Measurements from ENCODE around the gene VEGFC. TPM values are rescaled to one million over a fixed set of nuclear protein-coding genes. Genes with fewer than 3 reads are reported as not detected.
A peak's percentile ranks its signal among the peaks of the same experiment; 100 is the strongest.

The VEGFC gene
- total RNA-seq, 1 donor from 2014 or later, result 14.2 TPM

DNA sequence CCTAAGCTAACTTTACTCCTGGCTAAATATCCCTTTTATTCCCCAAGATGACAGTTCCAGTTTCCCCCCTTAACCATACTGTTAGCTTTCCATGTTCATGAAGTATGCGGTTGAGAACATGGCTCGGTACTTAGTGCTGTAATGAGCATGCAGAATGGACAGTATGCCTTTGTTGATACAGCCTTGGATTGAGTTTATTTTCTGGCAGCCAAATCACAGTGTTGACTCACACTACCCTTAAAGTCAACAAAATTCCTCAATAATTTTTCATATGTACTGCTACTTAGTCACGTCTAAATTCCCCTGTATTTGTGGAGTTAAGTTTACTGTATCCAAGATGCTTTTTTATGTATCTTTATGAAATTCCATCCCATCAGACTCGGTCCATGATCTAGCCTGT, 1.4 kb upstream of the VEGFC start:
- no peak overlapping the region for H3K4me3 ChIP-seq
- TF ChIP-seq POLR2AphosphoS5 (IDR thresholded peaks at IDR 0.05; ENCODE audit: insufficient read depth in 1 of 2, low read depth in 1 of 2) (no peak), POLR2A (IDR thresholded peaks at IDR 0.05) (no peak)
- TF ChIP-seq, protein P1, sequence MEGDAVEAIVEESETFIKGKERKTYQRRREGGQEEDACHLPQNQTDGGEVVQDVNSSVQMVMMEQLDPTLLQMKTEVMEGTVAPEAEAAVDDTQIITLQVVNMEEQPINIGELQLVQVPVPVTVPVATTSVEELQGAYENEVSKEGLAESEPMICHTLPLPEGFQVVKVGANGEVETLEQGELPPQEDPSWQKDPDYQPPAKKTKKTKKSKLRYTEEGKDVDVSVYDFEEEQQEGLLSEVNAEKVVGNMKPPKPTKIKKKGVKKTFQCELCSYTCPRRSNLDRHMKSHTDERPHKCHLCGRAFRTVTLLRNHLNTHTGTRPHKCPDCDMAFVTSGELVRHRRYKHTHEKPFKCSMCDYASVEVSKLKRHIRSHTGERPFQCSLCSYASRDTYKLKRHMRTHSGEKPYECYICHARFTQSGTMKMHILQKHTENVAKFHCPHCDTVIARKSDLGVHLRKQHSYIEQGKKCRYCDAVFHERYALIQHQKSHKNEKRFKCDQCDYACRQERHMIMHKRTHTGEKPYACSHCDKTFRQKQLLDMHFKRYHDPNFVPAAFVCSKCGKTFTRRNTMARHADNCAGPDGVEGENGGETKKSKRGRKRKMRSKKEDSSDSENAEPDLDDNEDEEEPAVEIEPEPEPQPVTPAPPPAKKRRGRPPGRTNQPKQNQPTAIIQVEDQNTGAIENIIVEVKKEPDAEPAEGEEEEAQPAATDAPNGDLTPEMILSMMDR (IDR thresholded peaks at IDR 0.05), result no peak
- H3K4me1 ChIP-seq, result peaks cover 8% of the 10 kb centered on the region
- no peak for DNase-seq (ENCODE audit: extremely low spot score in 2 of 2)
- no peaks in the 10 kb centered on the region for H3K9me3 ChIP-seq
- H3K36me3 ChIP-seq, result no peaks in the 10 kb centered on the region
- intact Hi-C loops (cut with DNase I), result no loop called here
- no peaks in the 10 kb centered on the region for H3K27me3 ChIP-seq
- H3K27ac ChIP-seq, result no peak overlapping the region

DNA sequence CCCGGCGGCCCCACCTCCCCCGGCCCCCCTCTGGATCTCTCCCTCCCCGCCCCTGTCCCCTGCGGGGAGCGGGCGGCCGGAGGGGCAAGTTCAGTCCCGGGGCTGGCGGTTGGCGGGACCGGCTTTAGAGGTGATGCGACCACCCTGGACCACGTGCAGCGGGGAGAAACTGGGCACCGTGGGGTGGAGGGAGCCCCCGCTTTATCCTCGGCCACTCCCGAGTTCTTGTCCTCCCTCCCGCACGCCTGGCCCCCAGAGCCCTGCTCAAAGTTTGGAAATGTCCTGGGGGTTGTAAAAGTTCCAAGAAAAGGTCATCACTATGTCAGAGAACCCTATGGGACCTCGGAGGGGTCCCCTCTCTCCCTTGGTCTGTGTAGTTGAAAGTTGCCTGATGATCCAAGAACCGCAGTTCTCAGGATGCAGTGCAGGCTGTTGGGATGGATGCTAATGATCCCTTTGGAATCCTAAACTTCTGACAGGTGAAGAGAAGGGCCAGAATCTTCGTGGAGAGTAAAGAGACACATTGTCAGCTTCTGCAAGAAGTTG, 411 bp upstream of the VEGFC start:
- peak overlapping the region; percentile 48 to 65 for H3K4me3 ChIP-seq
- no peak for DNase-seq (ENCODE audit: extremely low spot score in 2 of 2)
- H3K27me3 ChIP-seq, result no peaks in the 10 kb centered on the region
- peaks cover 8% of the 10 kb centered on the region for H3K4me1 ChIP-seq
- H3K27ac ChIP-seq, result peak overlapping the region; percentile 63
- intact Hi-C loops (cut with DNase I), result no loop called here
- TF ChIP-seq POLR2A (IDR thresholded peaks at IDR 0.05) (no peak), POLR2AphosphoS5 (IDR thresholded peaks at IDR 0.05; ENCODE audit: insufficient read depth in 1 of 2, low read depth in 1 of 2) (no peak)
- TF ChIP-seq, protein P1 (IDR thresholded peaks at IDR 0.05), result no peak
- H3K36me3 ChIP-seq, result no peaks in the 10 kb centered on the region
- H3K9me3 ChIP-seq, result no peaks in the 10 kb centered on the region

DNA sequence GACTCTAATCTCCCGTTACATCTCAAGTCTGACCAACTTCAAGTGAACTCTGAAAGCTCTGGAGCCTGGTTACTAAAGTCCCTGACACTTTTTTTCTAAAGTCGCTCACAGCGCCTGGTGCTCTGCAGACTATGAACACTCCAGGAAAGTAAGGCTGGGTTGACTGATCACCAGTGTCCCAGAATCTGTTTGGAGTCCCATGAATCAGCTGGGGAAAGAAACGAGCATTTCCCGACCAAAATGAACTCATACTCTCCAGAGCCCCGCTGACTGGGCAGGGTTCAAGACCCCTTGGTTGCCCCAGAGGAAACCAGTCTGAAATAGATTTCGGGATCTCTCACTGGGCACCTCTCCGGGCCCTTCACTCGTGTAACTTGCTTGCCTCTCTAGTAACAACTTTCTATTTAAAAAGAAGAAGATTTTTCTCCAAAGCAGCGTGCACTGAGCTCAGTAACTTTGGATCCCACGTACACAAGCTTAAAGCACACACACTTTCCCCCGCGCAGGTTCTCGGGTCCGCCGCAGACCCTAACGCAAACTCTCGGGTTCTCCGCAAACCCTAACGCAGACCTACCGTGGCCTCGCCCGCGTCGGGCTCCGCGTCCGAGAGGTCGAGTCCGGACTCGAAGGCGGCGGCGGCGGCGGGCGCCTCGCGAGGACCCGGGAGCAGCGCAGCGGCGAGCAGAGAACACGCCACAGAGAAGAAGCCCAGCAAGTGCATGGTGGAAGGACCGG, 964 bp downstream of the VEGFC start:
- Histone ChIP-seq H3K27me3 (no peaks in the 10 kb centered on the region), H3K27ac (peak overlapping the region; percentile 79), H3K36me3 (no peaks in the 10 kb centered on the region), H3K4me3 (peak overlapping the region; percentile 65 to 77), H3K4me1 (peaks cover 8% of the 10 kb centered on the region), H3K9me3 (no peaks in the 10 kb centered on the region)
- intact Hi-C loops (cut with DNase I), result no loop called here
- no peak for DNase-seq (ENCODE audit: extremely low spot score in 2 of 2)
- TF ChIP-seq POLR2AphosphoS5 (IDR thresholded peaks at IDR 0.05; ENCODE audit: insufficient read depth in 1 of 2, low read depth in 1 of 2) (peak in 1 of 2 donors; percentile 12), POLR2A (IDR thresholded peaks at IDR 0.05) (no peak)
- TF ChIP-seq, protein P1 (IDR thresholded peaks at IDR 0.05), result no peak

DNA sequence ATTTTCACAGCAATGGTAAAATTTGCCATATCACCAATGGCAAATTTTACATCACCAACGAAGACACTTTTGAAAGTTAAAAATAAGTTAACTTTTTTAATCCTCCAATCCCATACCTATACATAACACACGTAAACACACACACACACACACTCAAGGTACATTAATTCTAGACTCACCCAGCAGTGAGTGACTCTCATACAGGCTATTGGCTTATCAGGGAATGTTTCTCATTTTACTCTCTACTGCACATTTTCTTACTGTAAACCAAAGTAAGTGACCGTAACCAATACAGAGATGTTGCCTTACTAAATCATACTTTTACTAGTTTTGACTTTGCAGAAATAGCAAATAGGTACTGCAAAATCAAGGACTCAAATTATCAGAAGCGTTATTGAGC, 2.3 kb downstream of the VEGFC start:
- DNase-seq (ENCODE audit: extremely low spot score in 2 of 2), result no peak
- Histone ChIP-seq H3K4me1 (peaks cover 8% of the 10 kb centered on the region), H3K4me3 (peak overlapping the region in 1 of 2 donors; percentile 8), H3K27ac (no peak overlapping the region), H3K36me3 (no peaks in the 10 kb centered on the region), H3K27me3 (no peaks in the 10 kb centered on the region), H3K9me3 (no peaks in the 10 kb centered on the region)
- TF ChIP-seq POLR2A (IDR thresholded peaks at IDR 0.05) (no peak), POLR2AphosphoS5 (IDR thresholded peaks at IDR 0.05; ENCODE audit: insufficient read depth in 1 of 2, low read depth in 1 of 2) (no peak)
- TF ChIP-seq, protein P1 (IDR thresholded peaks at IDR 0.05), result no peak
- intact Hi-C loops (cut with DNase I), result no loop called here

DNA sequence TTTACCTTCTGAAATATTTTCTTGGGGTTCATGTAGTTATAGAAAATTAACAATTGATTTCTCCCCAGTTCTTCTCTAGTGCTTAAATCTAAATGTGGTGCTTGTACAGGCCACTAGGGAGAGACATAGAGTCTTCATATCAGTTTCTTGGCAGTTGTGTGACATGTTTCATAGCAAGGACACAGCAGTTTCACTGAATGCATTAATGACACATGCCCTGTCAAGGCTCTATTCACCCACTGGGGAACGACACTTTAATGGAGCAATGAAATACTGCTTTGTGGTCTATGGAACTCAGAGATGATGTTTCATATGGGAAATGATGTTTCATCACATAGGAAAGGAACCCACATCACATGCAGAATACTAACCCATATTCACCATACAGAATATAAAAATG, 2.8 kb downstream of the VEGFC start:
- H3K27ac ChIP-seq, result no peak overlapping the region
- no peaks in the 10 kb centered on the region for H3K9me3 ChIP-seq
- H3K27me3 ChIP-seq, result no peaks in the 10 kb centered on the region
- peak in 1 of 2 donors; percentile 34 for TF ChIP-seq POLR2AphosphoS5 (IDR thresholded peaks at IDR 0.05; ENCODE audit: insufficient read depth in 1 of 2, low read depth in 1 of 2)
- TF ChIP-seq, protein P1 (IDR thresholded peaks at IDR 0.05), result peak in 1 of 3 experiments; percentile 45
- no peak for TF ChIP-seq POLR2A (IDR thresholded peaks at IDR 0.05)
- intact Hi-C loops (cut with DNase I), result no loop called here
- H3K4me1 ChIP-seq, result peaks cover 8% of the 10 kb centered on the region
- no peak for DNase-seq (ENCODE audit: extremely low spot score in 2 of 2)
- no peak overlapping the region for H3K4me3 ChIP-seq
- no peaks in the 10 kb centered on the region for H3K36me3 ChIP-seq
